ENCODE results near the gene WDR37.

GRCh38 chr10:1134156-1134555 lies 78.0 kb downstream of the WDR37 start:
- TF ChIP-seq CTCF (IDR thresholded peaks at IDR 0.05; ENCODE audit: low read depth, low read length, poor library complexity, severe bottlenecking) (no peak), EZH2phosphoT487 (IDR thresholded peaks at IDR 0.05; ENCODE audit: borderline replicate concordance, low read length) (no peak)

All from DOHH2 (cell line).